Parathyroid adenoma (tissue), 2 donors: ENCODE results near the gene C1QTNF4.

Experiments
- H2AFZ ChIP-seq: fragments of 300-600 bp; sonication (generic); one replicate; pipeline ENCODE4 v1.7.0; 2017; ENCODE audit warnings: antibody characterized with exemption, mild to moderate bottlenecking
- H3K27ac ChIP-seq: fragments of 300-600 bp; sonication (generic); one replicate; pipeline ENCODE4 v1.7.0; 2017
- H3K27me3 ChIP-seq: fragments of 300-600 bp; sonication (generic); one replicate; pipeline ENCODE4 v1.7.0; 2017; ENCODE audit warnings: low read length; ENCODE audit not compliant: control insufficient read depth, insufficient read depth
- H3K36me3 ChIP-seq: fragments of 300-600 bp; sonication (generic); one replicate; pipeline ENCODE4 v1.7.0; 2017; ENCODE audit warnings: low read length; ENCODE audit not compliant: control insufficient read depth, insufficient read depth
- H3K4me1 ChIP-seq: fragments of 300-600 bp; sonication (generic); one replicate; pipeline ENCODE4 v1.7.0; 2017; ENCODE audit warnings: control low read depth
- H3K4me2 ChIP-seq: fragments of 300-600 bp; sonication (generic); one replicate; pipeline ENCODE4 v1.7.0; 2017; ENCODE audit warnings: low read length
- H3K4me3 ChIP-seq: fragments of 300-600 bp; sonication (generic); one replicate; pipeline ENCODE4 v1.7.0; 2017; ENCODE audit warnings: low read depth, low read length
- H3K79me2 ChIP-seq: fragments of 300-600 bp; sonication (generic); one replicate; pipeline ENCODE4 v1.7.0; 2017; ENCODE audit warnings: control low read depth
- H3K9ac ChIP-seq: fragments of 300-600 bp; sonication (generic); one replicate; pipeline ENCODE4 v1.7.0; 2017; ENCODE audit warnings: mild to moderate bottlenecking
- H3K9me3 ChIP-seq: fragments of 300-600 bp; sonication (generic); one replicate; pipeline ENCODE4 v1.7.0; 2017; ENCODE audit warnings: low read length; ENCODE audit not compliant: control insufficient read depth
- CTCF ChIP-seq: fragments of 300-600 bp; sonication (generic); IDR thresholded peaks from one replicate; pipeline ENCODE4 v1.7.0; 2017; ENCODE audit warnings: antibody characterized with exemption, mild to moderate bottlenecking
- donor health status: primary hyperparathyroidism.

Gene C1QTNF4

GRCh38 chr11:47587039-47587716 lies 7.0 kb downstream of the C1QTNF4 start:
- Histone ChIP-seq H3K27me3 (no peaks in the 10 kb centered on the region), H3K9me3 (no peaks in the 10 kb centered on the region), H3K9ac (no peak overlapping the region), H3K79me2 (no peaks in the 10 kb centered on the region), H3K36me3 (no peaks in the 10 kb centered on the region), H3K4me2 (no peak overlapping the region), H2AFZ (no peak overlapping the region), H3K4me3 (no peak overlapping the region), H3K4me1 (no peaks in the 10 kb centered on the region), H3K27ac (no peak overlapping the region)
- TF ChIP-seq CTCF = no peak

- no peaks in the 10 kb centered on the region for H3K27me3 ChIP-seq
- no peak for TF ChIP-seq CTCF
- H3K79me2 ChIP-seq = no peaks in the 10 kb centered on the region
- no peaks in the 10 kb centered on the region for H3K9me3 ChIP-seq
- no peak within 1 kb of the TSS for H3K4me3 ChIP-seq
- no peaks in the 10 kb centered on the region for H3K36me3 ChIP-seq
- H3K4me1 ChIP-seq = no peaks in the 10 kb centered on the region
- no peak within 1 kb of the TSS for H3K9ac ChIP-seq
- H3K27ac ChIP-seq = no peak within 1 kb of the TSS
- no peak within 1 kb of the TSS for H3K4me2 ChIP-seq
- no peak within 1 kb of the TSS for H2AFZ ChIP-seq
These were observed 7.9 kb downstream of the C1QTNF4 start, which contains the start of gene FAM180B for GRCh38 chr11:47586098-47586855. TSS of gene FAM180B (plus strand) at chr11:47586678. CDS start at chr11:47586769, 91 bp downstream.

- H3K27ac ChIP-seq = no peak overlapping the region
- no peak overlapping the region for H2AFZ ChIP-seq
- no peaks in the 10 kb centered on the region for H3K27me3 ChIP-seq
- no peaks in the 10 kb centered on the region for H3K36me3 ChIP-seq
- no peaks in the 10 kb centered on the region for H3K4me1 ChIP-seq
- no peaks in the 10 kb centered on the region for H3K9me3 ChIP-seq
- no peak overlapping the region for H3K4me3 ChIP-seq
- no peak overlapping the region for H3K9ac ChIP-seq
- H3K4me2 ChIP-seq = no peak overlapping the region
- TF ChIP-seq CTCF = no peak
- no peaks in the 10 kb centered on the region for H3K79me2 ChIP-seq
These were observed 10.4 kb downstream of the C1QTNF4 start for GRCh38 chr11:47583844-47584243.

GRCh38 chr11:47578524-47579494 lies 15.4 kb downstream of the C1QTNF4 start, which contains the start of the genes KBTBD4 and NDUFS3:
TSS of gene KBTBD4 (minus strand) at chr11:47578970. CDS start at chr11:47578951, 19 bp downstream.
TSS of gene NDUFS3 (plus strand) at chr11:47579074. CDS start at chr11:47579092, 18 bp downstream.
- peak within 1 kb of the TSS; percentile 86 for H3K4me3 ChIP-seq
- H3K27ac ChIP-seq = peak within 1 kb of the TSS; percentile 92
- no peaks in the 10 kb centered on the region for H3K9me3 ChIP-seq
- no peaks in the 10 kb centered on the region for H3K36me3 ChIP-seq
- peak within 1 kb of the TSS; percentile 86 for H2AFZ ChIP-seq
- peak within 1 kb of the TSS; percentile 86 for H3K4me2 ChIP-seq
- peaks cover 3% of the 10 kb centered on the region for H3K79me2 ChIP-seq
- no peaks in the 10 kb centered on the region for H3K27me3 ChIP-seq
- no peaks in the 10 kb centered on the region for H3K4me1 ChIP-seq
- H3K9ac ChIP-seq = peak within 1 kb of the TSS; percentile 84
- TF ChIP-seq CTCF = no peak
